Esophagus squamous epithelium (tissue), 4 donors: ENCODE data around the gene MTA3.

Source experiments
- POLR2A ChIP-seq, 4 donors: fragments of 450-650 bp; IDR thresholded peaks; one replicate each; pipeline ENCODE4 v1.6.1; 2017; ENCODE audit warnings: antibody characterized with exemption in 4 of 4, mild to moderate bottlenecking in 4 of 4, moderate library complexity in 3 of 4
- TF ChIP-seq, protein P1 (sequence below), 6 experiments: fragments of 450-650 bp in 4 of 6; fragments of 200-600 bp in 2 of 6; sonication (generic) in 2 of 6; IDR thresholded peaks; one replicate each; pipeline ENCODE4 v1.5.1; 2016 to 2019; ENCODE audit warnings: antibody characterized with exemption in 6 of 6, mild to moderate bottlenecking in 4 of 6, moderate library complexity in 4 of 6

DNA sequence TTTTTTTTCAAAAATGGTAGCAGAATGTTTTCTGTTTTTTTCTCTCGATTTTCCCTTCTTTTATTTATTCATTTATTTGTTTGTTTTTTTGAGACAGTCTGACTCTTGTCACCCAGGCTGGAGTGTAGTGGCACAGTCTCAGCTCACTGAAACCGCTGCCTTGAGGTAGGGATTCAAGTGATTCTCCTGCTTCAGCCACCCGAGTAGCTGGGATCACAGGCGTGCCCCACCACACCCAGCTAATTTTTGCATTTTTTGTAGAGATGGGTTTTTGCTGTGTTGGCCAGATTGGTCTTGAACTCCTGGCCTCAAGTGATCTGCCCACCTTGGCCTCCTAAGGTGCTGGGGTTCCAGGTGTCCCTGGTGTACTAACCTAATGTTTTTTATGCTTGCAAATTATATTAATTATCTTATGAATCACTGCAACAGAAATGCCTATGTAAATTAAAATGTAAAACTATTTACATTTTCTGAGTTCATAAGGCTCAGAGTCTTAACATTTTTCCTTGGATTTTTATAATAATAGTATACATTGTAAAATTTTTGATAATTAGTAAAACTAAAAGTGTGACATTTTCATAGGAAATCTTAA lies 19.2 kb downstream of the MTA3 start:
- TF ChIP-seq, protein P1, sequence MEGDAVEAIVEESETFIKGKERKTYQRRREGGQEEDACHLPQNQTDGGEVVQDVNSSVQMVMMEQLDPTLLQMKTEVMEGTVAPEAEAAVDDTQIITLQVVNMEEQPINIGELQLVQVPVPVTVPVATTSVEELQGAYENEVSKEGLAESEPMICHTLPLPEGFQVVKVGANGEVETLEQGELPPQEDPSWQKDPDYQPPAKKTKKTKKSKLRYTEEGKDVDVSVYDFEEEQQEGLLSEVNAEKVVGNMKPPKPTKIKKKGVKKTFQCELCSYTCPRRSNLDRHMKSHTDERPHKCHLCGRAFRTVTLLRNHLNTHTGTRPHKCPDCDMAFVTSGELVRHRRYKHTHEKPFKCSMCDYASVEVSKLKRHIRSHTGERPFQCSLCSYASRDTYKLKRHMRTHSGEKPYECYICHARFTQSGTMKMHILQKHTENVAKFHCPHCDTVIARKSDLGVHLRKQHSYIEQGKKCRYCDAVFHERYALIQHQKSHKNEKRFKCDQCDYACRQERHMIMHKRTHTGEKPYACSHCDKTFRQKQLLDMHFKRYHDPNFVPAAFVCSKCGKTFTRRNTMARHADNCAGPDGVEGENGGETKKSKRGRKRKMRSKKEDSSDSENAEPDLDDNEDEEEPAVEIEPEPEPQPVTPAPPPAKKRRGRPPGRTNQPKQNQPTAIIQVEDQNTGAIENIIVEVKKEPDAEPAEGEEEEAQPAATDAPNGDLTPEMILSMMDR (IDR thresholded peaks at IDR 0.05): no peak
- TF ChIP-seq POLR2A (IDR thresholded peaks at IDR 0.05): no peak
